Endothelial cell of umbilical vein (primary cell): ENCODE results near the gene SRM. TPM values are rescaled to one million over a fixed set of nuclear protein-coding genes. Genes with fewer than 3 reads are reported as not detected.

Source experiments
- Bru-seq: library from RNA; stranded (reverse); fragments of 400-500 nt; gene quantifications from one replicate; lab custom pipeline; 2021; lab: Mats Ljungman, UMichigan
- BruChase-seq, 2 experiments: library from RNA; stranded (reverse); fragments of 400-500 nt; gene quantifications; one replicate each; lab custom pipeline; 2021; lab: Mats Ljungman, UMichigan
- BruUV-seq: library from RNA; stranded (reverse); fragments of 400-500 nt; replicated peaks from 2 replicates; lab custom pipeline; 2021; lab: Mats Ljungman, UMichigan
- CTCF ChIA-PET: fragments of 300-600, 350-600 bp; sonication (Branson Sonifier 250); formaldehyde crosslinking; loops from one replicate; lab custom pipeline; 2021; ENCODE audit warnings: antibody characterized with exemption, inconsistent platforms; lab: Charles Lee
- POLR2A ChIA-PET: fragments of 300-600, 350-600 bp; sonication (Branson Sonifier 250); formaldehyde crosslinking; loops from one replicate; lab custom pipeline; 2021; ENCODE audit warnings: antibody characterized with exemption, inconsistent platforms; lab: Charles Lee
- DNase-seq: peaks from one replicate; pipeline ENCODE4 v3.0.0-alpha.2; 2011; ENCODE audit warnings: low read depth, low spot score
- FAIRE-seq: peaks from 2 replicates; lab custom pipeline; 2011; peaks lifted over from hg19 to GRCh38; lab: Jason Lieb, UNC
- H2AFZ ChIP-seq: 2 replicates; pipeline ENCODE4 v1.6.0; 2012; ENCODE audit warnings: low read depth, low read length, control low read depth, inconsistent platforms
- H3K27ac ChIP-seq: 2 replicates; pipeline ENCODE4 v1.5.1; 2011; ENCODE audit warnings: low read depth, mild to moderate bottlenecking, control low read depth, low read length, moderate library complexity; ENCODE audit not compliant: insufficient read depth
- H3K27me3 ChIP-seq, 2 experiments: 2 replicates each; pipeline versions ENCODE4 v1.6.0 to v1.6.1; 2011; ENCODE audit warnings: low read length in 2 of 2, mixed read lengths in 1 of 2; ENCODE audit not compliant: control insufficient read depth in 2 of 2, insufficient read depth in 2 of 2
- H3K36me3 ChIP-seq, 2 experiments: 2 replicates in 1 of 2; 3 replicates in 1 of 2; pipeline ENCODE4 v1.5.1; 2011; ENCODE audit warnings: low read length in 2 of 2, mild to moderate bottlenecking in 1 of 2, moderate library complexity in 1 of 2; ENCODE audit not compliant: control insufficient read depth in 2 of 2, insufficient read depth in 2 of 2; ENCODE audit errors: extremely low read depth in 1 of 2
- H3K4me1 ChIP-seq: 3 replicates; pipeline ENCODE4 v1.5.1; 2011; ENCODE audit warnings: mild to moderate bottlenecking, low read length; ENCODE audit not compliant: control insufficient read depth, insufficient read depth; ENCODE audit errors: extremely low read depth
- H3K4me2 ChIP-seq: 2 replicates; pipeline ENCODE4 v1.6.1; 2011; ENCODE audit warnings: low read length, control low read depth, mixed read lengths; ENCODE audit not compliant: insufficient read depth
- H3K4me3 ChIP-seq, 3 experiments: fragments of 200-600 bp in 1 of 3; sonication (generic), shearing (Covaris generic) in 1 of 3; replicated peaks in 1 of 3; 2 replicates each; pipeline ENCODE4 v1.5.1; 2011 to 2016; ENCODE audit warnings: control low read depth in 3 of 3, low read length in 3 of 3, mild to moderate bottlenecking in 2 of 3, inconsistent platforms in 1 of 3, low read depth in 1 of 3, moderate library complexity in 1 of 3; ENCODE audit not compliant: insufficient read depth in 1 of 3
- H3K79me2 ChIP-seq: 2 replicates; pipeline ENCODE4 v1.6.0; 2012; ENCODE audit warnings: low read length, inconsistent platforms; ENCODE audit not compliant: control insufficient read depth, insufficient read depth
- H3K9ac ChIP-seq: replicated peaks from 2 replicates; pipeline ENCODE3; 2011; ENCODE audit warnings: low read length, control low read depth; ENCODE audit not compliant: insufficient read depth; ENCODE audit errors: extremely low read depth
- H3K9me1 ChIP-seq: replicated peaks from 3 replicates; pipeline ENCODE4 v1.6.0; 2011; ENCODE audit warnings: mild to moderate bottlenecking, low read length; ENCODE audit not compliant: control insufficient read depth, insufficient read depth; ENCODE audit errors: extremely low read depth
- H3K9me3 ChIP-seq: replicated peaks from 2 replicates; pipeline ENCODE4 v1.5.1; 2012; ENCODE audit warnings: low read length, inconsistent platforms; ENCODE audit not compliant: control insufficient read depth, insufficient read depth
- H4K20me1 ChIP-seq: replicated peaks from 2 replicates; pipeline ENCODE3; 2011; ENCODE audit warnings: mild to moderate bottlenecking, low read length; ENCODE audit not compliant: control insufficient read depth, insufficient read depth; ENCODE audit errors: extremely low read depth
- EZH2 ChIP-seq: IDR thresholded peaks from 2 replicates; pipeline ENCODE4 v1.6.1; 2012; ENCODE audit warnings: borderline replicate concordance, low read depth, mild to moderate bottlenecking, moderate library complexity, low read length, inconsistent platforms; ENCODE audit not compliant: severe bottlenecking
- FOS ChIP-seq: IDR thresholded peaks from 2 replicates; pipeline ENCODE4 v1.6.1; 2011; ENCODE audit warnings: mild to moderate bottlenecking, low read length, moderate library complexity, borderline replicate concordance; ENCODE audit not compliant: insufficient read depth
- GATA2 ChIP-seq: IDR thresholded peaks from 2 replicates; pipeline ENCODE4 v1.7.0; 2011; ENCODE audit warnings: low read depth, mild to moderate bottlenecking, moderate library complexity, mixed read lengths, low read length; ENCODE audit not compliant: insufficient read length, insufficient read depth
- JUN ChIP-seq: IDR thresholded peaks from 2 replicates; pipeline ENCODE4 v1.6.1; 2011; ENCODE audit warnings: borderline replicate concordance, low read depth; ENCODE audit not compliant: insufficient read length, insufficient read depth
- MYC ChIP-seq: IDR thresholded peaks from one replicate; pipeline ENCODE4 v1.6.1; 2011; ENCODE audit warnings: mild to moderate bottlenecking, low read depth, low read length
- POLR2A ChIP-seq: IDR thresholded peaks from 2 replicates; pipeline ENCODE4 v1.6.1; 2012; ENCODE audit warnings: low read depth, mild to moderate bottlenecking, control low read depth, low read length
- POLR2AphosphoS5 ChIP-seq: IDR thresholded peaks from 2 replicates; pipeline ENCODE4 v1.6.1; 2012; ENCODE audit warnings: low read depth, mild to moderate bottlenecking, control low read depth, low read length, moderate library complexity; ENCODE audit not compliant: insufficient read depth
- dilution Hi-C: fragments of 300-500 bp; cut with MboI; formaldehyde crosslinking; loops from one replicate; pipeline ENCODE4 v1.15.0; 2019; ENCODE audit warnings: low sequenced_read_pairs; ENCODE audit not compliant: extremely low pct_ligation_motif_present
- intact Hi-C: fragments of 100-400 bp; cut with micrococcal nuclease; formaldehyde crosslinking; loops from one replicate; pipeline ENCODE4 v1.10.0; 2022
- long read RNA-seq: library from polyadenylated mRNA; stranded (forward); transcript quantifications from one replicate; pipeline ENCODE4 v2.0.0, GENCODE V29; 2021
- polyA minus RNA-seq, 3 experiments: library from RNA; depleted of rRNA, polyadenylated mRNA; stranded (reverse); fragments of >200 nt; gene quantifications; 1 replicate in 1 of 3; 2 replicates in 2 of 3; pipeline ENCODE4 v1.2.3, GENCODE V29; 2011
- polyA plus RNA-seq, 4 experiments: library from polyadenylated mRNA; depleted of rRNA in 3 of 4; stranded (reverse) in 3 of 4; unstranded in 1 of 4; fragments of >200 nt; gene quantifications; 2 replicates each; pipeline versions ENCODE4 v1.2.1 to v1.2.3, GENCODE V29; 2011 to 2012; ENCODE audit warnings: missing spikeins in 1 of 4
- total RNA-seq: library from RNA; stranded (reverse); gene quantifications from 2 replicates; pipeline ENCODE4 v1.2.3, GENCODE V29; 2021
- TF ChIP-seq, protein P1 (sequence below), 2 donors: IDR thresholded peaks; 1 replicate in 1 of 2; 2 replicates in 1 of 2; pipeline ENCODE4 v1.5.1; 2011; ENCODE audit warnings: low read length in 2 of 2, mild to moderate bottlenecking in 2 of 2, moderate library complexity in 2 of 2, control low read depth in 1 of 2, inconsistent platforms in 1 of 2, low read depth in 1 of 2; ENCODE audit not compliant: insufficient read depth in 1 of 2; ENCODE audit errors: extremely low read depth in 1 of 2
- TF ChIP-seq, protein P2 (sequence below): IDR thresholded peaks from 2 replicates; pipeline ENCODE4 v1.6.1; 2011; ENCODE audit not compliant: insufficient read depth, insufficient read length

SRM gene
- total RNA-seq (167 and 172 TPM in 2 replicates), polyA plus RNA-seq (81.3 and 84.0 TPM in 2 replicates), polyA minus RNA-seq (52.6 and 67.3 TPM in 2 replicates), Bru-seq, nascent RNA (percentile 67 among the genes with signal in this experiment), BruChase-seq, experiment 1, labeled RNA remaining after a 6-hour chase (percentile 89 among the genes with signal in this experiment), BruChase-seq, experiment 2, labeled RNA remaining after a 2-hour chase (percentile 71 among the genes with signal in this experiment)
- 149 and 153 TPM in 2 replicates for polyA plus RNA-seq (2011; cell fraction: cytosol; rRNA removed)
- polyA plus RNA-seq (2011; cell fraction: nucleus; rRNA removed) = 53.3 and 61.3 TPM in 2 replicates
- polyA plus RNA-seq (2012) = 161 and 170 TPM in 2 replicates
- polyA minus RNA-seq (2011; cell fraction: cytosol; rRNA and poly(A)+ RNA removed) = 169 TPM
- polyA minus RNA-seq (2011; cell fraction: nucleus; rRNA and poly(A)+ RNA removed) = 22.8 and 25.1 TPM in 2 replicates
- long read RNA-seq, transcript SRM-201 (8 exons, 1,266 nt) = major isoform, 826 of 1,050 reads
- long read RNA-seq, partial matches to known transcripts = 177 of 1,050 reads
- long read RNA-seq, other reads (novel, unspliced or antisense) = 46 of 1,050 reads

DNA sequence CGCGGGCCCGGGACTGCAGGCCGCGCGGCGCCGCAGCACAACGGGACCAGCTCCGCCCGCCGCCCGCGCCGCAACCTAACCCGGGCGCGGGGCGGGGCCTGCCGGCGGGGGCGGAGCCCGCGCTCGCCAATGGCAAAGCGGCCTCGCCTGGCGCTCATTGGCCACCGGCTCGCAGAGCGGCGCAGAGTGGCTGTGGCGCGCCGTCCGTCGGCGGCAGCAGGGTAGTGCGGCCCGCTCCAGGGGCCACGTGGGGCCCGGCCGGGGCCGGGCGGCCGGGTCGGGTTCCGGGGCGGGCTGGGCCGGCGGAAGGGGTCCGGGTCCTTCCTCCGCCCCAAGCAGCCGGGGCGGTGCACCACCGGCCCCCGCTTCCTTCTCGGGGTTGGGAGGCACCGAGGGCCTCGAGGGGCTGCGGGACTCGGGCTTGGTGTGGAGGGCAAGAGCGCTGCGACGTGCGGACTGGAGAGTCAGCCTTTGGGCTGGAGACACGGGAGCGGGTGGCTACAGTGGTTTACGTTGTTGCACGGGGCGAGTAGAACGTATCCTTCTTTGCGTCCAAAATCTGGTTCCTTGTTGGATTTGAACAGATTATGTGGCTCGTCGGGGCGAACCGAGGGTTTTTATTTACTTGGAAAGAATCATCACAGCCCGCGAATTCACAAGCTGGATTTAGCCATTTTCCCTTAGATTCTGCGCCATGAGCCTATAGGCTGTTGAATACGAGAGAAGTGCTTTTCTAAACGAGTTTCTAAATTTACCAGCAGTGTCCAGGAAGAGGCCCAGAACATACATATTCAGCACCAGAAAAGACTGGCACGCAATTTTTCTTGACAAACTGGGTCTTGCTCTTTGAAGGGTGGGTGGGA, at the start of gene SRM:
SRM (minus strand) TSS at position 51 of the 863 bp plus-strand sequence. CDS start 75 bp downstream, outside the sequence.
- TF ChIP-seq EZH2 = no peak
- TF ChIP-seq GATA2 = no peak
- TF ChIP-seq, protein P1, sequence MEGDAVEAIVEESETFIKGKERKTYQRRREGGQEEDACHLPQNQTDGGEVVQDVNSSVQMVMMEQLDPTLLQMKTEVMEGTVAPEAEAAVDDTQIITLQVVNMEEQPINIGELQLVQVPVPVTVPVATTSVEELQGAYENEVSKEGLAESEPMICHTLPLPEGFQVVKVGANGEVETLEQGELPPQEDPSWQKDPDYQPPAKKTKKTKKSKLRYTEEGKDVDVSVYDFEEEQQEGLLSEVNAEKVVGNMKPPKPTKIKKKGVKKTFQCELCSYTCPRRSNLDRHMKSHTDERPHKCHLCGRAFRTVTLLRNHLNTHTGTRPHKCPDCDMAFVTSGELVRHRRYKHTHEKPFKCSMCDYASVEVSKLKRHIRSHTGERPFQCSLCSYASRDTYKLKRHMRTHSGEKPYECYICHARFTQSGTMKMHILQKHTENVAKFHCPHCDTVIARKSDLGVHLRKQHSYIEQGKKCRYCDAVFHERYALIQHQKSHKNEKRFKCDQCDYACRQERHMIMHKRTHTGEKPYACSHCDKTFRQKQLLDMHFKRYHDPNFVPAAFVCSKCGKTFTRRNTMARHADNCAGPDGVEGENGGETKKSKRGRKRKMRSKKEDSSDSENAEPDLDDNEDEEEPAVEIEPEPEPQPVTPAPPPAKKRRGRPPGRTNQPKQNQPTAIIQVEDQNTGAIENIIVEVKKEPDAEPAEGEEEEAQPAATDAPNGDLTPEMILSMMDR (IDR thresholded peaks at IDR 0.05; ENCODE audit: extremely low read depth in 1 of 2, insufficient read depth in 1 of 2, low read depth in 1 of 2, low read length in 2 of 2) = peak; percentile 13 to 45
- TF ChIP-seq, protein P2, sequence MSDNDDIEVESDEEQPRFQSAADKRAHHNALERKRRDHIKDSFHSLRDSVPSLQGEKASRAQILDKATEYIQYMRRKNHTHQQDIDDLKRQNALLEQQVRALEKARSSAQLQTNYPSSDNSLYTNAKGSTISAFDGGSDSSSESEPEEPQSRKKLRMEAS = peak; percentile 42
- TF ChIP-seq POLR2A = peak; percentile 84
- peak; percentile 83 for TF ChIP-seq POLR2AphosphoS5
- no peak for TF ChIP-seq FOS
- no peak for TF ChIP-seq JUN
- TF ChIP-seq MYC = no peak
- H3K27ac ChIP-seq = peak within 1 kb of the TSS; percentile 5
- peaks cover 13% of the 10 kb centered on the region for H3K4me1 ChIP-seq
- no peaks in the 10 kb centered on the region for H3K9me1 ChIP-seq
- H4K20me1 ChIP-seq = no peaks in the 10 kb centered on the region
- intact Hi-C loops (loop anchor here (1.0 to 5.0 kb wide), 2 partner anchors 23 to 37 kb away; partner anchors contain the start of gene EXOSC10), dilution Hi-C loops (no loop called here)
- H3K4me3 ChIP-seq = peak within 1 kb of the TSS; percentile 88 to 91 (median 89)
- peak within 1 kb of the TSS; percentile 97 for H3K4me2 ChIP-seq
- peak within 1 kb of the TSS; percentile 97 for H2AFZ ChIP-seq
- ChIA-PET POLR2A (no interaction called here), CTCF (interaction anchor here (1.0 to 4.1 kb wide), 5 partner anchors 10 to 585 kb away, joined by 3 to 69 read pairs (median 3); no protein-coding TSS in a partner anchor)
- no peaks in the 10 kb centered on the region for H3K9me3 ChIP-seq
- TSS peak; percentile 85 for BruUV-seq
- H3K79me2 ChIP-seq = peaks cover 20% of the 10 kb centered on the region
- FAIRE-seq (peak; percentile 90), DNase-seq (peak; percentile 89)
- peaks cover 0 to 12% of the 10 kb centered on the region in 2 experiments for H3K36me3 ChIP-seq
- H3K27me3 ChIP-seq = no peaks in the 10 kb centered on the region
- H3K9ac ChIP-seq = peak within 1 kb of the TSS; percentile 82
